ENCODE measurements around the gene OR1F1. TPM values are rescaled to one million over a fixed set of nuclear protein-coding genes. Genes with fewer than 3 reads are reported as not detected.
"Not testable (repeated sequence)": the region's sequence is repeated elsewhere in the genome, so short reads cannot be mapped to it uniquely, and the experiment has no call there.

OR1F1 gene
- total RNA-seq, 1 donor from 2014 or later, result not detected

DNA sequence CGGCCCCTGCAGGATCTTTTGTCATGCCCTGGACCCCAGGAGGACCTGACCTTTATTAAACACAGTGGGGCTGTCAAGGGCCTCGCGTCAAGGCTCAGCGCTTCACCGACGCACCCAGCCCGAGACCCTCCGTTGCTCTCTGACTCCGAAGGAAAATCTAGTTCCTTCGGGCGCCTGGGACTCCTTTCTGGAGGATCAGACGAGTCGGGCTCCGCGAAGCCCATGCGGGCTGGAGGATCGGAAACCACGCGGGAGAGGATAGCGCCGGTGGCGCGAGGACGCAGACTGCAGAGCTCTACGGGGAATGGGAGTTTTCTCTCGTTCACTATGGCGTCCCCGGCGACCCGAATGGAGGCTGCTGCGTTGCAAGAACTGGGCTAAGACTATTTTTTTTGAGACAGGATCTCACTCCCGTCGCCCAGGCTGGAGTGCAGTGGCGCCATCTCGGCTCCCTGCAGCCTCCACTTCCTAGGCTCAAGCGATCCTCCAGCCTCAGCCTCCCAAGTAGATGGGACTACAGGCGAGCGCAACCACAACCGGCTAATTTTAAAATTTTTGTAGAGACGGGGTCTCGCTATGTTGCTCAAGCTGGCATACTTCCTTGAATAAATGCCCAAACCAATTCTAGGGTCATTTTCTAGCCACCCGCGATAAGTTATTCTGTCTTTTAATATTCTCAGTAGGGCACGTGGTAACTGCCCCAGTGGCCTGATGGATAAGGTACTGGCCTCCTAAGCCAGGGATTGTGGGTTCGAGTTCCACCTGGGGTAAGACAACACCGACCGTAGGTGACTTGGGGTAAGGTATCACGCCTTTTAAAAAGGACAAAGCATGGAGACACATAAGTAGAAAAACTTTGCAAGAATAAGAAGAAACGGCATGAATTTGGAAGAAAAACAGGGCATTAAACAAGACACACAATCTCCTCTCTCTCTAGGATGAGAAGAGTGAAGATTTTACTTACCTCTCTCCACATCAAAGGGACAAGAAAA is 5.5 kb downstream of the OR1F1 start:
- intact Hi-C loops (cut with DNase I), result no loop called here

DNA sequence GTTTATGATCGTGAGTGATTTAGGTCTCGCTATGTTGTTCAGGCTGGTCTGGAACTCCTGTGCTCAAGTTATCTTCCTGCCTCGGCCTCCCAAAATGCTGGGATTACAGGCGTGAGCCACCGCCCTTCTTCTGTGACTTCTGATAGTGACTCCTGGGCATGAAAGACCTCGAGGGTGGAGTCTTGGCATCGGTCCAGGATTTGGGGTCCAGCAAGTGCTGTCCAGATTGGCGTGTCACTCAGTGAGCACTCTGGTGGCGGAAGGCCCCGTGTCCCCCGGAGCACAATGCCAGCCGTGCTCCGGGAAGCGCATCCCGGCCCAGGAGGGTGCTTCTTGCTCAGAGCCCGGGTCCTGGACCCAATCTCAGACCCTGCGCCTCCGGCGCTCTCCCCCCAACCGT is 6.8 kb downstream of the OR1F1 start:
- intact Hi-C loops (cut with DNase I), result no loop called here
- DNase-seq (ENCODE audit: low spot score), result no peak

More for the DNA sequence above, 5.5 kb downstream of the OR1F1 start:
- no peak for DNase-seq (ENCODE audit: low spot score)

DNA sequence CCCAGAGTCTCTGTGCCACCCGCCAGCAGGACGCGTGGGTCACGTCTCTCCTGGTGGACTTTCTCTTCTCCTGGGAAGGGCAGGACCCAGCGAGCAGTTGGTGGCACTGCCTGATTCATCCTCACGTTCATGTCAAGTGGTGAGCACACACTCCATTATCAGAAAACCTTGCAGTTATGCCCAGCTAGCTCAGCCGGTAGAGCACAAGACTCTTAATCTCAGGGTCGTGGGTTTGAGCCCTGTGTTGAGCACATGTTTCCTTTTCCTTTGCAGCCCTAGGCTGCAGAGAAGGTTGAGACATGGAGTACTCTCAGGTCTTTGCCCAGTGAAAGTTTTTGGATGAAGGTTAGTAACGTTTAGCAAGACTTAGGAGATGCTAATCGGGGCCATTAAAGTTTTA is 8.0 kb downstream of the OR1F1 start:
- DNase-seq (ENCODE audit: low spot score), result no peak
- intact Hi-C loops (cut with DNase I), result no loop called here

DNA sequence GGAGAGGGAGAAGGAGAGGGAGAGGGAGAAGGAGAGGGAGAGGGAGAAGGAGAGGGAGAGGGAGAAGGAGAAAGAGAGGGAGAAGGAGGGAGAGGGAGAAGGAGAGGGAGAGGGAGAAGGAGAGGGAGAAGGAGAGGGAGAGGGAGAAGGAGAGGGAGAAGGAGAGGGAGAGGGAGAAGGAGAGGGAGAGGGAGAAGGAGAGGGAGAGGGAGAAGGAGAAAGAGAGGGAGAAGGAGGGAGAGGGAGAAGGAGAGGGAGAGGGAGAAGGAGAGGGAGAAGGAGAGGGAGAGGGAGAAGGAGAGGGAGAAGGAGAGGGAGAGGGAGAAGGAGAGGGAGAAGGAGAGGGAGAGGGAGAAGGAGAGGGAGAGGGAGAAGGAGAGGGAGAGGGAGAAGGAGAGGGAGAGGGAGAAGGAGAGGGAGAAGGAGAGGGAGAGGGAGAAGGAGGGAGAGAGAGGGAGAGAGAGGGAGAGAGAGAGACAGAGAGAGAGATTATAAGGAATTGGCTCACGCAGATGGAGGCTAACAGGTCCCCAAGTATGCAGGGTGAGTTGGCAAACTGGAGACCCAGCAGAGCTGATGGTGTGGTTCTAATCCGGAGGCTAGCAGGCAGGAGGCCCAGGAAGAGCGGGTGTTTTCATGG is 9.8 kb downstream of the OR1F1 start:
- DNase-seq (ENCODE audit: low spot score); intact Hi-C loops (cut with DNase I): not testable (repeated sequence)

DNA sequence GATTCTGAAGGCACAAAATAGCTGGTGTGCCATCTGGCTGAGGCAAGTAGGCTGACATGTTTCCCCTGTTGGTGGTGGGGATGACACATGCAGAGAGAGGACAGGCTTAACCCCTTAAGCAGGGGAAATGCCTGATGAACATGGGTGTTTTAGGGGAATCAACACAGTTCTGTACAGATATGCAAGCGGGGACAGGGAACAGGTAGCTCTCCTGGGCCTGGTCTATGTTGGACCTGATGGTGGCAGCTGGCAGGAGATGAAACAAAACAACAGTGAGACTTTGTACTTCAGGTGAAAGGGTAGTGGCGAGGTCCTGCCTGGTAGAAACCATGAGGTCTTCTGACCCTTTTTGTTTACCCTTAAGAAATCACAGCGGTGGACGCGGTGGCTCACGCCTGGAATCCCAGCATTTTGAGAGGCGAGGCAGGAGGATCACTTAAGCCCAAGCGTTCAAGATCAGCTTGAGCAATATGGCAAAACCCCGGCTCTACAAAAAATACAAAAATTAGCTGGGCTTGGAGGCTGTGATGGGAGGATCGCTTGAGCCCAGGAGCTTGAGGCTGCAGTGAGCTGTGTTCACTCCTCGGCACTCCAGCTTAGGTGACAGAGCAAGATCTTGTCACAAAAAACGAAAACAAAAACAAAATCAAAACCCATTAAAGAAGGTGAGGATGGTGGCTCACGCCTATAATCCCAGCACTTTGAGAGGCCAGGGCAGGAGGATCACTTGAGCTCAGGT is 10.5 kb downstream of the OR1F1 start:
- no peak for DNase-seq (ENCODE audit: low spot score)
- intact Hi-C loops (cut with DNase I), result no loop called here

DNA sequence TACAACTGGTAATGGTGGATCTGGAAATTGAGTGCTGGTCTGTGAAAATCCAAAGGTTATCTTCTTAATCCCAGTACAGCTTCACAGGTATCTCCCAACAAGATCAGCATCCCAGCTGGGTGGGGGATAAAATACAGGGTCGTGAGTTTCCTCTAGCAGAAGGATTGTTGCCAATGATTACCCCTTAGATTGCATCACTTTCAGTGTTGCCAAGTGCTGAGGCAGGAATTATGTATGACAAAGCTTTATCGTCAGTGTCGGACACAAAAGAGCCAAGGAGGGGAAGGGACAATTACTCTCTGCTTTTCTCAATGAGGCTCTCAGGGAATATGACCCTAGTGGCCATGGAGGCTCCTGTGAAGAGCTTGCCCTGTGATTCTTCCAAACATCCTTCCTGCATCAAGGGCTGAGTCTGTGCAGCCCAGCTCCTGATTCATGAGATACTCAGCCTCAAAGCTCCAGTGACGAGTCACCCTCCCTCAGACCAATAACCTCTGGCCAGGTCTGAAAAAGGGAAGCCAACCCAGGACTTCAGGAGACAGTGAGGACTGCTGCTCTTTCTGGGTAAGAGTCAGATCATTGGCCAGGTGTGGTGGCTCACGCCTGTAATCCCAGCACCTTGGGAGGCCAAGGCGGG is 15.0 kb downstream of the OR1F1 start:
- intact Hi-C loops (cut with DNase I), result no loop called here
- DNase-seq (ENCODE audit: low spot score), result no peak

DNA sequence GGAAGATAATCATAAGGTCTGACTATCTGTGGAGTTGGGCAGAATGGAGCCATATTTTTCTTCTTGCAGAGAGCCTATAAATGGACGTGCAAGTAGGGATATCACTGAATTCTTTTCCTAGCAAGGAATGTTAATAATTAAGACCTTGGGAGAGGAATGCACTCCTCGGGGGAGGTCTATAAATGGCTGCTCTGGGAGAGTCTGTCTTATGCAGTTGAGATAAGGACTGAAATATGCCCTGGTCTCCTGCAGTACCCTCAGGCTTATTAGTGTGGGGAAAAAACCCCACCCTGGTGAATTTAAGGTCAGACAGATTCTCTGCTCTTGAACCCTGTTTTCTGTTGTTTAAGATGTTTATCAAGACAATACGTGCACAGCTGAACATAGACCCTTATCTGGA is 17.9 kb downstream of the OR1F1 start:
- intact Hi-C loops (cut with DNase I); DNase-seq (ENCODE audit: low spot score): not testable (repeated sequence)

DNA sequence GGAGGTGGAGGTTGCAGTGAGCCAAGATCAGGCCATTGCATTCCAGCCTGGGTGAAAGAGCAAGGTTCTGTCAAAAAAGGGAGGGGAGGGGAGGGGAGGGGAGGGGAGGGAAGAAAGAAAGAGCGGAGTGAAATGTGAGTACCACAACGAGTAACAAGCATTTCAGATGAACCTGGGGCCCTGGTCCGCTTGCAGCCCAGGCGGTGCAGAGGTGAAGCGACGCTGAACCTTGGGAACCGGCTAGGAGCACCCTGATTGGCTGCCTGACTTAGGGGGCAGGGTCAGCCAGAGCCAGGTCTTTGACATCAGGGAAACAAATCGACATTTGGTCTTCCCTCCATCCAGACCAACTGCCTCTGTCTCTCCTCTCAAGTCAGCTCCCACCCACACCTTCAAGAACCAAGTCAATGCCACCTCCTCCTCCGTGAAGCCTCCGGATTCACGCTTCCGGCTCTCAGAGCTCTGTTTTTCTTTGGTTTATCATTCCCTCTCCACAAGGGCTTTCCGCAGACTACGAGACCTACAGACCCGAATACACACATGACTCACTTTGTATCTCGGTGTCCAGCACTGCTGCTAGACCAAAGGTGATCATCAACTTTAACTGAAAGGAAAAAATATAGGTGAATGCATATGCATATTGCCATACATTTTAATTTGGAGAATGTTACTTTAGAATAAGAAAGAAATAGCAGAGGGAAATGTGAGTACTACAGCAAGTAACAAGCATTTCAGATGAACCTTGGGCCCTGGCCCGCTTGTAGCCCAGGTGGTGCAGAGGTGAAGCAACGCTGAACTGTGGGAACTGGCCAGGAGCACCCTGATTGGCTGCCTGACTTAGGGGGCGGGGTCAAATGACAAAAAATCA is 19.3 kb downstream of the OR1F1 start:
- DNase-seq (ENCODE audit: low spot score), result no peak
- intact Hi-C loops (cut with DNase I), result no loop called here

DNA sequence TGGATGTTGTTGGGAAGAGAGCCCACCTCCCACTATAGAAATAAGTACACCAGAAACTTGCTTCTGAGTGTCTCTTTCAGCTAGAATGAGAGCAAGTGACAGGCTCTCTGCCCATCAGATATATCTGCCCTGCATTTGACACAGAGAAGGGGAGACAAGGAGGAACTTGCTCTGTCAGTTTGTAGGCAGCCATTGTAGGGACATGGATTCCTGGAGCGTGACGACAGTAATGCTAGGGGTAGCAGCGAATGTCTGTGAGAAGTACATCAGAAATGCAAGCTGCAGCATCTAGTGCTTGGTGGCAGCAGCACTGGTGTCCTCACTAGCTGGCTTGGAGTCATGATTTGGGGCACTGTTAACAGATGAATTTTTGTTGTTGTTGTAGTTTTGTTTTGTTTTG is 24.0 kb downstream of the OR1F1 start:
- intact Hi-C loops (cut with DNase I), result no loop called here
- no peak for DNase-seq (ENCODE audit: low spot score)

DNA sequence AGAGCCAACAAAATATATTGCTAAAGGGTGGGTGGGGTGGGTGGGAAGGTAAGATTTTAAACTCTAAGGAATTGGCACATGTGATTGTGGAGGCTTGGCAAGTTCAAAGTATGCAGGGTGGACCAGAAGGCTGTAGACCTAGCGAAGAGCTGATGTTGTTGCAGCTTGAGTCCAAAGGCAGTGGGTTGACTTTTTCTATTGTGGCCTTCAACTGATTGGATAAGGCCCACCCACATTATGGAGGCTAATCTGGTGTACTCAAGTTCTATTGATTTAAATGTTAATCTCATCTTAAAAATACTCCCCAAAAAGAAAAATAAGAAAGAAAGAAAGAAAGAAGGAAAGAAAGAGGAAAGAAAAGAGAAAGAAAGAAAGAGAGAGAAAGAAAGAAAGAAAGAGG is 24.6 kb downstream of the OR1F1 start:
- no peak for DNase-seq (ENCODE audit: low spot score)
- intact Hi-C loops (cut with DNase I), result no loop called here

DNA sequence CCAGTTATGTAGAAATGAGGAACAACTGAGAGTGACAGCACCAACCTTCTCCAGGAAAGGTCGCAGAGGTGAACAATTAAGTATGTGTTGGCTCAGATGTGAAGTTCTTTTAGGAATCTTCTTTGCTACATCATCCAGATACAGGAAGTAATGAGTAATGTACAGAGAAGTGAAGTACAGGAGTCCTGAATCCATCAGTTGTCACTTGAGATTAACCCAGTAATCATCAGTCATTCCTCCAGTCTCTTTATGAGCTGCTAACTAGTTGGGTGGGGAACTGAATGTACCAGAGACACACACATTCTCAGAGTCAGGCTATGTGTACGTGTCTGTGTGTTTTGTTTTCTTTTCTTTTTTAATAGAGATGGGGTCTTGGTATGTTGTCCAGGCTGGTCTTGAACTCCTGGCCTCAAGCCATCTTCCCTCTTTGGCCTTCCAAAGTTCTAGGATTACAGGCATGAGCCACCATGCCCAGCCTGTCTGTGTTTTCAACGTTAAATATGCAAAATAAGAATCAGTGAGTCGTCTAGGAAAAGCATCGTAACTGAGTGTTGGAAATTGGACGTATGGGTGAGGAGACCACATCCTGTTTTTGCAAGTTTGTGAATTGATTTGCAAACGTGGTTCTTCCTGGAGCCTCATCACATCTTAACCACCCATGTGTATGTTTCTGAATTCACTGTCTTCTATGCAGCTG is 27.0 kb downstream of the OR1F1 start:
- no peak for DNase-seq (ENCODE audit: low spot score)
- intact Hi-C loops (cut with DNase I), result no loop called here

DNA sequence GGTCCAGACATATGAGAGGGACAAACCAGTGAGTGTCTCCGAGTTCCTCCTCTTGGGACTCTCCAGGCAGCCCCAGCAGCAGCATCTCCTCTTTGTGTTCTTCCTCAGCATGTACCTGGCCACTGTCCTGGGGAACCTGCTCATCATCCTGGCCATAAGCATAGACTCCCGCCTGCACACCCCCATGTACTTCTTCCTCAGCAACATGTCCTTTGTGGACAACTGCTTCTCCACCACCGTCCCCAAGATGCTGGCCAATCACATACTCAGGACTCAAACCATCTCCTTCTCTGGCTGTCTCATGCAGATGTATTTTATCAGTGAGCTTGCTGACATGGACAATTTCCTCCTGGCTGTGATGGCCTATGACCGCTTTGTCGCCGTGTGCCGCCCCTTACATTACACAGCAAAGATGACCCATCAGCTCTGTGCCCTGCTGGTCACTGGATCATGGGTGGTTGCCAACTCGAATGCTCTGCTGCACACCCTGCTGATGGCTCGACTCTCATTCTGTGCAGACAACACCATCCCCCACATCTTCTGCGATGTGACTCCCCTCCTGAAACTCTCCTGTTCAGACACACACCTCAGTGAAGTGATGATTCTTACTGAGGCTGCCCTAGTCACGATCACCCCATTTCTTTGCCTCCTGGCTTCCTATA is 27.7 kb downstream of the OR1F1 start:
- intact Hi-C loops (cut with DNase I), result no loop called here
- no peak for DNase-seq (ENCODE audit: low spot score)

DNA sequence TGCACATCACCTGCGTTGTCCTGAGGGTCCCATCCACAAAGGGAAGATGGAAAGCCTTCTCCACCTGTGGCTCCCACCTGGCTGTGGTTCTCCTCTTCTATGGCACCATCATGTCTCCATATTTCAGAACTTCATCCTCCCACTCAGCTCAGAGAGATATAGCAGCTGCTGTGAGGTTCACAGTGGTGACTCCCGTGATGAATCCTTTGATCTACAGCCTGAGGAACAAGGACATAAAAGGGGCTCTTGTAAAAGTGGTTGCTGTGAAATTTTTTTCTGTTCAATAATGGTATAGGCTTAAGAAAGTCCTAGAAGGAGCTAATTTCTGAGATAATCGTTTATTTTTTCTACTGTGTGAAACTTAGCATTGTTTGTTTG is 28.2 kb downstream of the OR1F1 start:
- intact Hi-C loops (cut with DNase I), result no loop called here
- no peak for DNase-seq (ENCODE audit: low spot score)

DNA sequence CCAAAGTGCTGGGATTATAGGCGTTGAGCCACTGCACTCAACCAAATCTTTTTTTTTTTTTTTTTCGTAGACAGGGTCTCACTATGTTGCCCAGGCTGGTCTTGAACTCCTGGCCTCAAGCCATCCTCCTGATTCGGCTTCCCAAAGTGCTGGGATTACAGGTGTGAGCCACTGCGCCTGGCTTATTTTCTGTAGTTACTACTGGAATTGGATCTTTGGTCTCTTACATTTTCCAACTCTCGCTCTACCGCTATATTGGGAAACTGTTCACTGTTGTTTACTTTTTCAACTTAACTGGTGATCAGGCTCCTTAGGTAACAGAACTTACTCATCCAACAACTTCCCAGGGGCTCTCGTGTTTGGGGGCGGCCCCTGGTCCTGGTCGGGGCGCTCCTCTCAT is 32.8 kb downstream of the OR1F1 start:
- DNase-seq (ENCODE audit: low spot score), result no peak
- intact Hi-C loops (cut with DNase I), result no loop called here

DNA sequence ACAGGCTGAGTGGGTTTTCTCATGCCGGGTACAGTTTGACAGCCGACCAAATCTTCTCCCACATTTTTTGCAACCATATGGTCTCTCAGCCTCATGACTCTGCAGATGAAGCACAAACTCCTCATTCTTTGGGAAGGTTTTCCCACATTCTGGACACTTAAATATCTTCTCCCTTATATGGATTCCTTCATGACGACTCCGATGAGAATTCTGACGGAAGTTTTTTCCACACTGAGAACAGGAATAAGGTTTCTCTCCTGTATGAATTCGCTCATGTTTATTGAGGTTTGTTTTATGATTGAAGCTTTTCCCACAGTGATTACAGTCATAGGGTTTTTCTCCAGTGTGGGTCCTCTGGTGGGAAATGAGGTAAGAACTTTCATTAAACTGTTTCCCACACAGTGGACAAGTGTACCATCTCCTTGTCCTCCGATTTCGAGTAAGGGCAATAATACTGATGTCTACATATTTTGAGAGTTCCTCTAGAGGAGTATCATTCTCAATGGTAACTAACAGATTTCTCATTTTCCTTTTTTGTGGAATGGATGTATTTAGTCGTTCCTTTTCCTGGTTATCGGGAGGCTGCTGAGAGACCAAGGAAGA is 36.0 kb downstream of the OR1F1 start:
- intact Hi-C loops (cut with DNase I), result no loop called here
- no peak for DNase-seq (ENCODE audit: low spot score)

DNA sequence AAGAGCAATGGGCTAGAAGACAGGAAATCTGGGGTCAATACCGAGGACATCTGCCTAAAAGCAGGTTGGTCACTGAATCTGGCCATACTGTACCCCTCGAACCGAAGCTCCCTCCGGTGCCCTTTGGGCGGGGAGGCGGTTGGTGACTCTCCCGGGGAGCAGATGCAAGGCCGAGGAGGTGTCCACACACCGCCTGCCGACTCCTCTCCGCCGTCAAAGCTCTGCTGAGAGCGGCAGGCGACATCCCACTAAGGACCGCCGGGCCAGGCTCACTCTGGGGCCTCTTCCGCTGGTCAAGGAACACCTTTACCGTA is 46.5 kb downstream of the OR1F1 start:
- intact Hi-C loops (cut with DNase I), result no loop called here
- DNase-seq (ENCODE audit: low spot score), result no peak

DNA sequence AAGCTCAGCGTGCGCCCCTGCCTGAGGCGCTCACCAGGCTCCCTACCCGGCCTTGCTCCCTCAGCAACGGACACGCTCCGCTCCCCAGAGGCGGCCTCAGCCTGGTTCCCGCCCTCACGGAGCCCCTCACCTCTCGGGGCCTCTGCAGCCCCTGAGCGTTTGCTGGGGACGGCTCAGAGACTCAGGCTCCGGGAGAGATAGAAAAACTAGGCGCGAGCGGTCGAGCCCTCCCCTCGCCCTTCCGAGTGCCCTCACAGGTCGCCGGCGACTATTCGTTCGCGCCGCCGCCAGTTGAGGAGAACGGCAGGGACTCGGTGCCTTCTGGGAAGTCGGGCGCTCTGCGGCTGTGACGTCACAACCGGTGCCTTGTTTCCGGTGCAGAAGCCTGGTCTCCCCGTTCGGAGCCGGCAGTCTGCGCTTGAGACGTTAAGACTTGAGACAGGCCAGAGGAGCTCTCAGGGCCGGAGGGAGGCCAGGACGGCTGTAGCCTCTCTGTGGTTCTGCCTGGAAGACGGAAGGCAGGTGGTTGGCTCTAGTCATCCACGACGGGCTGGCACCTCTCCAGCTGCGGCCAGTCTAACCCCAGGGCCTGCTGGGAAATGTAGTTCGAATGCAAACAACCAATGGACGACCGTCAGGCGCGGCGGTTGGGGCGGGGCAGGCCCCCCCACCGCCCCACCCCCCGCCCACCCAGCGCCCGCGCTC is 47.0 kb downstream of the OR1F1 start, which contains the start of gene ZNF200:
ZNF200 (minus strand) TSS at position 302 of the 705 bp plus-strand sequence. CDS start 1,403 bp downstream, outside the sequence.
- intact Hi-C loops (cut with DNase I), result no loop called here
- DNase-seq (ENCODE audit: low spot score), result peak; percentile 98
